ENCODE data around the gene RRP1B.

RRP1B gene

DNA sequence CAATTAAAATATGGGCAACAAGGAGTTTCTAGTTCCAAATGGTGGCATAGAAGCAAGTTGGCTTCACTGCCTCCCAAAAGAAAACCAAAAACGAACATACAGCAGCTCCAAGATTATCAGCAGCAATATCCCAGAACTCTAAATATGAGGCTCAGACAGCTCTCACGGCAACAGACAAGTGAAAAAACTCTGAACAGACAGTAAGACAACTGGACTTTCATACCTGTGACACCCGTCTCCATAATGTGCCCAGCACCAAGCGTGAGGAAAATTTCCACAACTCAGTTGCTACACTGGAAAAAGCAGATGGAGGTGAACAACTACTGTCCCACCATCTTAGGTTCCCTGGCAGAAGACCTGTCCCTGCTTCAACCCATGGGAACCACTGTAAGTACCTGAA is 40.0 kb upstream of the RRP1B start:
- DNase-seq (ENCODE audit: low read depth) = no peak
- TF ChIP-seq, protein P1, sequence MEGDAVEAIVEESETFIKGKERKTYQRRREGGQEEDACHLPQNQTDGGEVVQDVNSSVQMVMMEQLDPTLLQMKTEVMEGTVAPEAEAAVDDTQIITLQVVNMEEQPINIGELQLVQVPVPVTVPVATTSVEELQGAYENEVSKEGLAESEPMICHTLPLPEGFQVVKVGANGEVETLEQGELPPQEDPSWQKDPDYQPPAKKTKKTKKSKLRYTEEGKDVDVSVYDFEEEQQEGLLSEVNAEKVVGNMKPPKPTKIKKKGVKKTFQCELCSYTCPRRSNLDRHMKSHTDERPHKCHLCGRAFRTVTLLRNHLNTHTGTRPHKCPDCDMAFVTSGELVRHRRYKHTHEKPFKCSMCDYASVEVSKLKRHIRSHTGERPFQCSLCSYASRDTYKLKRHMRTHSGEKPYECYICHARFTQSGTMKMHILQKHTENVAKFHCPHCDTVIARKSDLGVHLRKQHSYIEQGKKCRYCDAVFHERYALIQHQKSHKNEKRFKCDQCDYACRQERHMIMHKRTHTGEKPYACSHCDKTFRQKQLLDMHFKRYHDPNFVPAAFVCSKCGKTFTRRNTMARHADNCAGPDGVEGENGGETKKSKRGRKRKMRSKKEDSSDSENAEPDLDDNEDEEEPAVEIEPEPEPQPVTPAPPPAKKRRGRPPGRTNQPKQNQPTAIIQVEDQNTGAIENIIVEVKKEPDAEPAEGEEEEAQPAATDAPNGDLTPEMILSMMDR (conservative IDR thresholded peaks at IDR 0.05; ENCODE audit: low read depth, low read length) = no peak
- no peak overlapping the region for H3K4me3 ChIP-seq (ENCODE audit: low read depth, low read length)

DNA sequence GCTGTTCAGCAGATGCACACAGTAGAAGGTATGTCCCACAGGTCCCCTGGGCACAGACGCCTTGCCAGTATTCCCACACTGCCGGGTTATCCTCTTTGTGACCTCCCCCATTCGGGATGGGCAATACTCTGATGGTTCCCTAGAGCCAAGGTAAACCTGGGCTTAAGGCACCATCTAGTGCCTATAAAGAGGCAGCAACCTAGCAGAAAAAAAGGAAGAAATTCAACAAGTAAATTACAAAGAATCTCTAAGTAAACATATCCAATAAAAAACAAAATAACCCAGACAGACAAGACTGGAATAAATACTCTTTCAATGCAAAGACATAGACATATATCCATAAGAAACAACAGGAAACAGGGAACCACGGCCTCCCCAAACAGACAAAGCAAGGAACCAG is 39.5 kb upstream of the RRP1B start:
- H3K4me3 ChIP-seq (ENCODE audit: low read depth, low read length) = no peak overlapping the region
- TF ChIP-seq, protein P1 (conservative IDR thresholded peaks at IDR 0.05; ENCODE audit: low read depth, low read length) = peak; percentile 25
- no peak for DNase-seq (ENCODE audit: low read depth)

DNA sequence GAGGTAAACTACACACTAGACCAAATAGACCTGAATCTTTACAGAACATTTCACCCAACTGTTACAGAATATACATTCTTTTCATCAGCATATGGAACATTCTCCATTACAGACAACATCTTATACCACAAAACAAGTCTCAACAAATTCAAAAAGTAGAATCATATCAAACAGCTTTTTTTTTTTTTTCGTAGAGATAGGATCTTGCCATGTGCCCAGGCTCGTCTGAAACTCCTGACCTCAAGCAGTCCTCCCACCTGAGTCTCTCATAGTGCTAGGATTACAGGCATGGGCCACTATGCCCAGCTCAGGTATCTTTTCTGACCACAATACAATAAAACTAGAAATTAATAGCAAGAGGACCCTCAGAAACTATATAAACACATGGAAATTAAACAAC is 36.6 kb upstream of the RRP1B start:
- TF ChIP-seq, protein P1 (conservative IDR thresholded peaks at IDR 0.05; ENCODE audit: low read depth, low read length) = no peak
- no peak overlapping the region for H3K4me3 ChIP-seq (ENCODE audit: low read depth, low read length)
- DNase-seq (ENCODE audit: low read depth) = no peak

DNA sequence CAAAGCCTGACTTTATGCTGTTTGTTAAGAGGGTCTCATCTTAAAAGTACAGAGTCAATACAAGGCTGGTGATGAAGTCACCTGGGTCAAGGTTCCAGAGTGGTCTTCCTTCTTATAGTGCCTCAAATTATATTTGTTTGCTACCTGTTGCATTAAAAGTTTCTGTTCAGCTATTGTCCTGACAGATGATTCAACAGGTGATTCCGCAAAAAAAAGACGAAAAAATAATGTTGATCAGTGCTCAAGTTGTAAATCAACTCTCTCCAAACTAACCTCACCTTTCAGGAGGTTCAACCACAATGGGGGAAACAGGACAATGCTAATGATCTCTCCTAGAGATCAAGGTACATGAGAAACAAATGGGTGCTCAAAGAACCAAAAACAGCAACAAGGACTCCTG is 35.8 kb upstream of the RRP1B start:
- no peak overlapping the region for H3K4me3 ChIP-seq (ENCODE audit: low read depth, low read length)
- DNase-seq (ENCODE audit: low read depth) = no peak
- TF ChIP-seq, protein P1 (conservative IDR thresholded peaks at IDR 0.05; ENCODE audit: low read depth, low read length) = no peak

DNA sequence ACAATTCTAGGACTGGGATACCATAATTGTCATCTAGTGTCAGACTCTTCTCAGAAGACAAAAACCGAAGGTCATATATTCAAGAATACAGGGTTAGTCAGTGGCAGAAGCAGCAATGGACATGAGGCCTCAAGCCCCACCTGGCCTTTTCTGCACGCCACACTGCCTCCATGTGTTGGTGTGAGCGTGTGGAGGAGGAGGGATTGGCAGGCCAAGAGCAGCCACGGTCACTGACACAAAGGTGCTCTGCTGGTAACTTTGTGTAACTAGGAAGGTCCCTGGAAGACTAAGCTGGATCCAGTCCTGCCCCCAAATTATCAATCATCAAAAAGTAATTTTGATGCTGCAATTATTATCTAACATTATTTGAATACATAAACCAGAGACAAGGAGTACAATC is 35.0 kb upstream of the RRP1B start:
- no peak overlapping the region for H3K4me3 ChIP-seq (ENCODE audit: low read depth, low read length)
- TF ChIP-seq, protein P1 (conservative IDR thresholded peaks at IDR 0.05; ENCODE audit: low read depth, low read length) = no peak
- DNase-seq (ENCODE audit: low read depth) = no peak

DNA sequence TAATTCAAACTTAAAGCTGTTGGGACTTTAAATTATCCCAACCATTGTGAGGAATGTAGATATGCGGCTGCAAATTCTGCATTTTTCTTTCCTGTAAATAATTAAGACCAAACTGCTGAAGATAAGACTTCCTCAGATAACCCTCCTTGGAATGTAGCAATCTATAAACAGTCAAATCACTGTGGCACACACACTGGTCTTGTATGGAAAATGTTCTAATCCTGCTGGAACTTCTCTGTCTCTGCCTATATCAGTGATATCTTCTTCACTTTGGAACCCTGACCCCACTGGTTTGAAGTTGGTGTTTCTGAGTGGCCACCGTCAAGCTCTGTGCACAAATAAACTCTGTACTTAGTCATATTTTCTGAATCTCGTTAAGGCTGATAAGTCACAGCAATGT is 33.0 kb upstream of the RRP1B start:
- no peak for DNase-seq (ENCODE audit: low read depth)
- TF ChIP-seq, protein P1 (conservative IDR thresholded peaks at IDR 0.05; ENCODE audit: low read depth, low read length) = no peak

DNA sequence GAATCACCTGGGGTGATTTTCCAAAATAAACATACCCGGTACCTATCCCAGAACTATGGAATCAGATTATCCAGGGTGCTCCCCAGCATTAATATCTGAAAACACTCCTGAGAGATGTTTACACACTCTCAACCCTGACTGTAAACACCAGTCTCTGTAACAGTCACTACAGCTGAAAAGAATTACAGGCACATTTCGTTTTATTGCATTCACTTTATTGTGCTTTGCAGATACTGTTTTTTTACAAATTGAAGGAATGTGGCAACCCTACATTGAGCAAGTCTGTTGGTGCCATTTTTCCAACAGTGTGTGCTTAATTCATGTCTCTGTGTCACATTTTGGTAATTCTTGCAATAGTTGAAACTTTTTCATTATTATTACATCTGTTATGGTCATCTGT is 31.8 kb upstream of the RRP1B start:
- TF ChIP-seq, protein P1 (conservative IDR thresholded peaks at IDR 0.05; ENCODE audit: low read depth, low read length) = no peak
- no peak for DNase-seq (ENCODE audit: low read depth)

More for the DNA sequence above, 33.0 kb upstream of the RRP1B start:
- no peak overlapping the region for H3K4me3 ChIP-seq (ENCODE audit: low read depth, low read length)

More for the DNA sequence above, 31.8 kb upstream of the RRP1B start:
- H3K4me3 ChIP-seq (ENCODE audit: low read depth, low read length) = no peak overlapping the region

Data from choroid plexus epithelial cell (primary cell).